ENCODE data around the gene RUNX1. TPM values are rescaled to one million over a fixed set of nuclear protein-coding genes. Genes with fewer than 3 reads are reported as not detected.
"Not testable (repeated sequence)": the region's sequence is repeated elsewhere in the genome, so short reads cannot be mapped to it uniquely, and the experiment has no call there.

Gene RUNX1
- total RNA-seq, 1 experiment from 2014 or later: 0.52 TPM

DNA sequence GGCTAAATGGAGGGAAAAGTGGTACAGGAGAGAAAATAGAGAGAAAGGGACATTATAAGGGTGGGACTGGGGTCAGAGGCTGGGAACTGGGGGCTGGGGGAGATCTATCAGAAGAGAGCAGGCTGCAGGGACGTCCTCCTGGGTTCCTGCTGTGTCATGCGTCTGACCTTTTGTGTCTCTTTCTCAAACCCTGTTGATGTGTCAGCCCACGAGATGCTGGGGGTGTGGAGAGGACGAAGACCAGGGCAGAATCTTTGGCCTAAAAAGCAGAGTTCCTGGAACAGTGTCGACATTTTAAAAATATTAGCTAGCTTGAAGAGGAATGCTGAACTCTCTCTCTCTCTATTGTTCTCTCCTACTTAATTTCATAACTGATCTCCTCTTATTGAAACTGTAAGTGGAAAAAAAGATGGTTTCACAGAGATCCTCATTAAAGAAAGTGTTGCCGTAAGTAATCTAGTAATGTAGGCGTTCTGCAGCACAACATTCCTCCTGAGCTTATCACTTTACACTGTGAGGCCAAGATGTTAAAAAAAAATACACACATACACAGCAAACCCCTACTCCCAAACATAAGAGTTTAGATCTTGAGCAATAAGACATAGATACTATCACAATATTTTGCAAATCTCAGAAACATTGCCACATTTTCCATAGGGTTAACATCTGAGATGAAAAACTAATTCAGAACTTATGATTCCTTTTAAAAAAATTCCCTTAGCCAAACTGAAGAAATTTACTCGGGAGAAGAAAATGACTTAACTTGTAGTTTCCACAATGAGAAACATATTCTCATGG, 52.6 kb downstream of the RUNX1 start:
- BruUV-seq (replicated peaks): no TSS peak
- no peak for DNase-seq (ENCODE audit: low spot score)
- ChIA-PET POLR2A (ENCODE audit: low non-redundant PET) (no interaction called here), CTCF (no interaction called here)
- Histone ChIP-seq H3K4me3 (ENCODE audit: low read depth, low read length, poor library complexity, severe bottlenecking) (no peak overlapping the region), H3K27me3 (replicated peaks; ENCODE audit: insufficient read depth, low read depth, low read length, poor library complexity) (peaks cover 5% of the 10 kb centered on the region), H3K4me1 (ENCODE audit: insufficient read depth, low read length, poor library complexity, severe bottlenecking) (no peaks in the 10 kb centered on the region), H3K36me3 (ENCODE audit: insufficient read depth, low read length, poor library complexity, severe bottlenecking) (no peaks in the 10 kb centered on the region), H3K9me3 (ENCODE audit: low read depth, low read length, poor library complexity, severe bottlenecking) (no peaks in the 10 kb centered on the region), H3K27ac (ENCODE audit: low read depth, low read length, poor library complexity, severe bottlenecking) (no peak overlapping the region)
- TF ChIP-seq CTCF (conservative IDR thresholded peaks at IDR 0.05; ENCODE audit: low read depth, low read length): no peak
- no peak for TF ChIP-seq EZH2 (IDR thresholded peaks at IDR 0.05; ENCODE audit: borderline replicate concordance, low read depth, low read length, poor library complexity, severe bottlenecking)
- intact Hi-C loops (cut with micrococcal nuclease; ENCODE audit: unreplicated experiment): no loop called here

- no peak for DNase-seq (ENCODE audit: low spot score)
- peaks cover 5% of the 10 kb centered on the region for H3K27me3 ChIP-seq (replicated peaks; ENCODE audit: insufficient read depth, low read depth, low read length, poor library complexity)
- intact Hi-C loops (cut with micrococcal nuclease; ENCODE audit: unreplicated experiment): no loop called here
- no peaks in the 10 kb centered on the region for H3K9me3 ChIP-seq (ENCODE audit: low read depth, low read length, poor library complexity, severe bottlenecking)
- CTCF ChIA-PET: no interaction called here
- BruUV-seq (replicated peaks): no TSS peak
- no peaks in the 10 kb centered on the region for H3K36me3 ChIP-seq (ENCODE audit: insufficient read depth, low read length, poor library complexity, severe bottlenecking)
- H3K4me1 ChIP-seq (ENCODE audit: insufficient read depth, low read length, poor library complexity, severe bottlenecking): no peaks in the 10 kb centered on the region
- TF ChIP-seq EZH2 (IDR thresholded peaks at IDR 0.05; ENCODE audit: borderline replicate concordance, low read depth, low read length, poor library complexity, severe bottlenecking) (no peak), CTCF (conservative IDR thresholded peaks at IDR 0.05; ENCODE audit: low read depth, low read length) (no peak)
- no peak overlapping the region for H3K27ac ChIP-seq (ENCODE audit: low read depth, low read length, poor library complexity, severe bottlenecking)
- no peak overlapping the region for H3K4me3 ChIP-seq (ENCODE audit: low read depth, low read length, poor library complexity, severe bottlenecking)
- POLR2A ChIA-PET (ENCODE audit: low non-redundant PET): no interaction called here
These were observed 53.2 kb downstream of the RUNX1 start for GRCh38 chr21:34995979-34996303.

- Histone ChIP-seq H3K27me3 (replicated peaks; ENCODE audit: insufficient read depth, low read depth, low read length, poor library complexity) (peaks cover 5% of the 10 kb centered on the region), H3K4me1 (ENCODE audit: insufficient read depth, low read length, poor library complexity, severe bottlenecking) (no peaks in the 10 kb centered on the region), H3K36me3 (ENCODE audit: insufficient read depth, low read length, poor library complexity, severe bottlenecking) (no peaks in the 10 kb centered on the region), H3K9me3 (ENCODE audit: low read depth, low read length, poor library complexity, severe bottlenecking) (no peaks in the 10 kb centered on the region), H3K4me3 (ENCODE audit: low read depth, low read length, poor library complexity, severe bottlenecking) (no peak overlapping the region), H3K27ac (ENCODE audit: low read depth, low read length, poor library complexity, severe bottlenecking) (no peak overlapping the region)
- intact Hi-C loops (cut with micrococcal nuclease; ENCODE audit: unreplicated experiment): no loop called here
- BruUV-seq (replicated peaks): no TSS peak
- no peak for TF ChIP-seq CTCF (conservative IDR thresholded peaks at IDR 0.05; ENCODE audit: low read depth, low read length)
- TF ChIP-seq EZH2 (IDR thresholded peaks at IDR 0.05; ENCODE audit: borderline replicate concordance, low read depth, low read length, poor library complexity, severe bottlenecking): no peak
- ChIA-PET CTCF (no interaction called here), POLR2A (ENCODE audit: low non-redundant PET) (no interaction called here)
- no peak for DNase-seq (ENCODE audit: low spot score)
These were observed 54.1 kb downstream of the RUNX1 start for GRCh38 chr21:34994766-34995631.

DNA sequence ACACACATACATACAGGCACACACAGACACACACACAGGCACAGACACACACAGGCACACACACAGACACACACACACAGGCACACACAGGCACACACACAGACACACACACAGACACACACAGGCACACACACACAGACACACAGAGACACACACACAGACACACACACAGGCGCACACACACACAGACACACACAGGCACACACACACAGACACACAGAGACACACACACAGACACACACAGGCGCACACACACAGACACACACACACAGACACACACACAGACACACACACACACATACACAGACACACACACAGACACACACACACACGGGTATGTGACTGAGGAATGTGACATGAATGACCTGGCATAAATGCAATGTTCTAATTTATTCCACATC, 55.6 kb downstream of the RUNX1 start:
- H3K4me3 ChIP-seq (ENCODE audit: low read depth, low read length, poor library complexity, severe bottlenecking); BruUV-seq (replicated peaks); CTCF ChIA-PET; H3K4me1 ChIP-seq (ENCODE audit: insufficient read depth, low read length, poor library complexity, severe bottlenecking); H3K27me3 ChIP-seq (replicated peaks; ENCODE audit: insufficient read depth, low read depth, low read length, poor library complexity); H3K36me3 ChIP-seq (ENCODE audit: insufficient read depth, low read length, poor library complexity, severe bottlenecking); intact Hi-C loops (cut with micrococcal nuclease; ENCODE audit: unreplicated experiment); DNase-seq (ENCODE audit: low spot score); H3K9me3 ChIP-seq (ENCODE audit: low read depth, low read length, poor library complexity, severe bottlenecking); POLR2A ChIA-PET (ENCODE audit: low non-redundant PET); H3K27ac ChIP-seq (ENCODE audit: low read depth, low read length, poor library complexity, severe bottlenecking): not testable (repeated sequence)

Measured in A673 (cell line).